Glomerular endothelial cell (primary cell): Measurements from ENCODE around the gene LPP. TPM values are rescaled to one million over a fixed set of nuclear protein-coding genes. Genes with fewer than 3 reads are reported as not detected.

Source experiments
- DNase-seq: peaks from one replicate; pipeline ENCODE4 v3.0.0-alpha.2; 2011; ENCODE audit warnings: low read depth, low spot score; ENCODE audit errors: extremely low read depth
- total RNA-seq: library from RNA; depleted of rRNA; stranded (reverse); fragments of >200 nt; gene quantifications from 2 replicates; pipeline ENCODE4 v1.2.3, GENCODE V29; 2015

The LPP gene
- total RNA-seq, 1 donor from 2014 or later, result 132 TPM

- no peak for DNase-seq
Measured at GRCh38 chr3:188219147-188219546, 65.2 kb downstream of the LPP start.

- no peak for DNase-seq
Measured at GRCh38 chr3:188220097-188220788, 66.3 kb downstream of the LPP start.

- no peak for DNase-seq
Measured at GRCh38 chr3:188220988-188221818, 67.2 kb downstream of the LPP start.

GRCh38 chr3:188223936-188224335 lies 70.0 kb downstream of the LPP start:
- no peak for DNase-seq

- no peak for DNase-seq
Measured at GRCh38 chr3:188227442-188227841, 73.5 kb downstream of the LPP start.

GRCh38 chr3:188229177-188229576 lies 75.2 kb downstream of the LPP start:
- DNase-seq, result peak; percentile 73

GRCh38 chr3:188229726-188230125 lies 75.8 kb downstream of the LPP start:
- DNase-seq, result no peak

GRCh38 chr3:188230962-188231361 lies 77.0 kb downstream of the LPP start:
- DNase-seq, result no peak

- no peak for DNase-seq
Measured at GRCh38 chr3:188231456-188231855, 77.5 kb downstream of the LPP start.

GRCh38 chr3:188232656-188233055 lies 78.7 kb downstream of the LPP start:
- no peak for DNase-seq

GRCh38 chr3:188233320-188233719 lies 79.4 kb downstream of the LPP start:
- no peak for DNase-seq

GRCh38 chr3:188234132-188234531 lies 80.2 kb downstream of the LPP start:
- DNase-seq, result no peak

- DNase-seq, result no peak
Measured at GRCh38 chr3:188236271-188236670, 82.3 kb downstream of the LPP start.

GRCh38 chr3:188239035-188239434 lies 85.1 kb downstream of the LPP start:
- DNase-seq, result no peak

- DNase-seq, result no peak
Measured at GRCh38 chr3:188239577-188239976, 85.6 kb downstream of the LPP start.

GRCh38 chr3:188240189-188240981 lies 86.4 kb downstream of the LPP start:
- no peak for DNase-seq

- DNase-seq, result no peak
Measured at GRCh38 chr3:188241072-188241471, 87.1 kb downstream of the LPP start.

- DNase-seq, result no peak
Measured at GRCh38 chr3:188241883-188242282, 87.9 kb downstream of the LPP start.

GRCh38 chr3:188242436-188243123 lies 88.6 kb downstream of the LPP start:
- DNase-seq, result no peak

GRCh38 chr3:188243124-188243795 lies 89.3 kb downstream of the LPP start:
- DNase-seq, result no peak
